MM.1S (cell line): ENCODE results near the gene BEND7.

Experiments used
- DNase-seq: peaks from one replicate; pipeline ENCODE4 v3.0.0-alpha.2; 2015
- H2AFZ ChIP-seq: fragments of 300-600 bp; sonication (generic); 2 replicates; pipeline ENCODE4 v1.6.0; 2016; ENCODE audit warnings: antibody characterized with exemption, low read length
- H3F3A ChIP-seq: fragments of 300-600 bp; sonication (generic); 2 replicates; pipeline ENCODE4 v1.6.1; 2016; ENCODE audit warnings: mild to moderate bottlenecking, antibody characterized with exemption, low read length, moderate library complexity, mixed read lengths; ENCODE audit not compliant: insufficient read depth
- H3K27ac ChIP-seq: fragments of 300-600 bp; sonication (generic); 2 replicates; pipeline ENCODE4 v1.5.1; 2016; ENCODE audit warnings: mild to moderate bottlenecking, low read length
- H3K27me3 ChIP-seq: fragments of 300-600 bp; sonication (generic); replicated peaks from 2 replicates; pipeline ENCODE4 v1.6.0; 2016; ENCODE audit warnings: low read length; ENCODE audit not compliant: insufficient read depth
- H3K36me3 ChIP-seq: fragments of 300-600 bp; sonication (generic); replicated peaks from 2 replicates; pipeline ENCODE4 v1.6.1; 2016; ENCODE audit warnings: mild to moderate bottlenecking, low read length, mixed read lengths; ENCODE audit not compliant: insufficient read depth
- H3K4me1 ChIP-seq: fragments of 300-600 bp; sonication (generic); 2 replicates; pipeline ENCODE4 v1.6.1; 2016; ENCODE audit warnings: low read length, mixed read lengths
- H3K4me2 ChIP-seq: fragments of 300-600 bp; sonication (generic); 2 replicates; pipeline ENCODE4 v1.6.0; 2016; ENCODE audit warnings: low read depth, low read length
- H3K4me3 ChIP-seq: fragments of 300-600 bp; sonication (generic); 2 replicates; pipeline ENCODE4 v1.5.1; 2016; ENCODE audit warnings: low read length, mixed read lengths
- H3K79me2 ChIP-seq: fragments of 300-600 bp; sonication (generic); 2 replicates; pipeline ENCODE4 v1.6.1; 2016; ENCODE audit warnings: mixed run types, low read length, mixed read lengths
- H3K9ac ChIP-seq: fragments of 300-600 bp; sonication (generic); 2 replicates; pipeline ENCODE4 v1.6.1; 2016; ENCODE audit warnings: low read length, mixed read lengths
- H3K9me2 ChIP-seq: fragments of 300-600 bp; sonication (generic); replicated peaks from 2 replicates; pipeline ENCODE4 v1.6.1; 2016; ENCODE audit warnings: mild to moderate bottlenecking, low read length, mixed read lengths; ENCODE audit not compliant: insufficient read depth
- H3K9me3 ChIP-seq: fragments of 300-600 bp; sonication (generic); replicated peaks from 2 replicates; pipeline ENCODE4 v1.6.1; 2016; ENCODE audit warnings: mild to moderate bottlenecking, low read length, mixed read lengths; ENCODE audit not compliant: insufficient read depth
- H4K20me1 ChIP-seq: fragments of 300-600 bp; sonication (generic); 2 replicates; pipeline ENCODE4 v1.6.1; 2016; ENCODE audit warnings: mild to moderate bottlenecking, low read length, moderate library complexity, mixed read lengths; ENCODE audit not compliant: insufficient read depth
- EZH2 ChIP-seq: fragments of 300-600 bp; sonication (generic); optimal IDR thresholded peaks from 2 replicates; pipeline ENCODE3; 2017; ENCODE audit warnings: low read depth, mild to moderate bottlenecking, antibody characterized with exemption, low read length, mixed read lengths
- EZH2phosphoT487 ChIP-seq: fragments of 300-600 bp; sonication (generic); IDR thresholded peaks from 2 replicates; pipeline ENCODE4 v1.6.1; 2018; ENCODE audit warnings: antibody characterized with exemption, low read length
- TF ChIP-seq, protein P1 (sequence below): fragments of 300-600 bp; sonication (generic); IDR thresholded peaks from 2 replicates; pipeline ENCODE4 v1.5.1; 2016; ENCODE audit warnings: antibody characterized with exemption, low read length, mixed read lengths

Gene BEND7

DNA sequence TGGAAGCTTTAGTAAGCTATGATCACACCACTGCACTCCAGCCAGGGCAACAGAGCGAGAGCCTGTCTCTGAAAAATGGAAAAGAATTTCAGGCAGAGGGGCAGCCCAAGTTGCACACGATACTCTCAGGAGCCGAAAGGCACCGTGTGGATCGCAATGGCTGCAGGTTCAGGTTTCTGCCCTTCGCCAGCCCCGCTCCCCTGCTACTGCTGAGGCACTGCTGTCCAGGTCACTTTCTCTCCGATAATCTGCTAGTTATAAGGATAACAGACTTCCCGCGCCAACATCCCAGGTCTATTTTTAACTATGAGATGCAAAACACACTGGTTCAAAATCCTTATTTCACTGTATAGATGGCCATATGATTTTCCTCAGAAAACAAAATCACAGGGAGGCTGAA, 11.1 kb downstream of the BEND7 start:
- Histone ChIP-seq H2AFZ (no peak overlapping the region), H3K27ac (no peak overlapping the region), H3K9me3 (no peaks in the 10 kb centered on the region), H4K20me1 (no peaks in the 10 kb centered on the region), H3K9me2 (no peaks in the 10 kb centered on the region), H3K4me1 (no peaks in the 10 kb centered on the region), H3F3A (no peaks in the 10 kb centered on the region), H3K4me2 (no peak overlapping the region), H3K36me3 (no peaks in the 10 kb centered on the region), H3K9ac (no peak overlapping the region), H3K79me2 (no peaks in the 10 kb centered on the region), H3K27me3 (no peaks in the 10 kb centered on the region), H3K4me3 (no peak overlapping the region)
- TF ChIP-seq EZH2phosphoT487: no peak
- no peak for DNase-seq

DNA sequence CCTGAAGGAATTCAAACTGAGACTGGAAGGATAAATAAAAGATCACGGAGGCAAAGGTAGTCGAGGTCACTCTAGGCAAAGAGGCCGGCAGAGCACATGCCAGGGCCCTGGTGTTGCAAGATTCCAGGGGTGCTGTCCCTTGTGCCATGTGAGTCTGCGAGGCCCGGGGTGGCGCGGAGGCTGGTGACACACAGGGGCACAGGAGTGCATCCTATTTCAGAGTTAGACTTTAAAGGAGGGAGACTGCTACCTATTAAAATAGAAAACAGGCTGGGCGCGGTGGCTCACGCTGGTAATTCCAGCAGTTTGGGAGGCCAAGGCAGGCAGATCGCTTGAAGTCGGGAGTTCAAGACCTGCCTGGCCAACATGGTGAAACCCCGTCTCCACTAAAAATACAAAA, 12.6 kb downstream of the BEND7 start:
- Histone ChIP-seq H3K4me1 (no peaks in the 10 kb centered on the region), H3K79me2 (no peaks in the 10 kb centered on the region), H3K27me3 (no peaks in the 10 kb centered on the region), H3K4me2 (no peak overlapping the region), H3K4me3 (no peak overlapping the region), H3F3A (no peaks in the 10 kb centered on the region), H4K20me1 (no peaks in the 10 kb centered on the region), H3K9me3 (no peaks in the 10 kb centered on the region), H2AFZ (no peak overlapping the region), H3K27ac (no peak overlapping the region), H3K9me2 (no peaks in the 10 kb centered on the region), H3K36me3 (no peaks in the 10 kb centered on the region), H3K9ac (no peak overlapping the region)
- TF ChIP-seq EZH2: no peak
- no peak for TF ChIP-seq EZH2phosphoT487
- TF ChIP-seq, protein P1, sequence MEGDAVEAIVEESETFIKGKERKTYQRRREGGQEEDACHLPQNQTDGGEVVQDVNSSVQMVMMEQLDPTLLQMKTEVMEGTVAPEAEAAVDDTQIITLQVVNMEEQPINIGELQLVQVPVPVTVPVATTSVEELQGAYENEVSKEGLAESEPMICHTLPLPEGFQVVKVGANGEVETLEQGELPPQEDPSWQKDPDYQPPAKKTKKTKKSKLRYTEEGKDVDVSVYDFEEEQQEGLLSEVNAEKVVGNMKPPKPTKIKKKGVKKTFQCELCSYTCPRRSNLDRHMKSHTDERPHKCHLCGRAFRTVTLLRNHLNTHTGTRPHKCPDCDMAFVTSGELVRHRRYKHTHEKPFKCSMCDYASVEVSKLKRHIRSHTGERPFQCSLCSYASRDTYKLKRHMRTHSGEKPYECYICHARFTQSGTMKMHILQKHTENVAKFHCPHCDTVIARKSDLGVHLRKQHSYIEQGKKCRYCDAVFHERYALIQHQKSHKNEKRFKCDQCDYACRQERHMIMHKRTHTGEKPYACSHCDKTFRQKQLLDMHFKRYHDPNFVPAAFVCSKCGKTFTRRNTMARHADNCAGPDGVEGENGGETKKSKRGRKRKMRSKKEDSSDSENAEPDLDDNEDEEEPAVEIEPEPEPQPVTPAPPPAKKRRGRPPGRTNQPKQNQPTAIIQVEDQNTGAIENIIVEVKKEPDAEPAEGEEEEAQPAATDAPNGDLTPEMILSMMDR: no peak
- DNase-seq: no peak

DNA sequence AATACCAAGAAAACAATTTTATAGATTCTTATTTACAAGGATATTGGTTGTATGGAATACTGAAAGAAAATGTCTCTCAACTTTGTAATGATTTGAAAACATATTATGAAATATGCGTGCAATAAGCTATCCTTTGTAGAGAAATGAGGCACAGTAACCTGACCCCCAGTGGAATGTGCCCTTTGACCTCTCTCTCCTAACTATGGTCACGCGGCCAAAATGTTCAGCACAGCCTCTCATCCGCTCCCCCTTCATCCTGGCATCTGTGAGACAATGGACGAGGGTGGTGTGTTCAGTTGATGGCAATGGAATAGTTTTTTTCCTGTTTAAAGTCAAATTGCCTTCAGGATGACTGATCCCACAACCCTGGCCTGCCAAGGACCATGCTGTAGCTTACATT, 13.3 kb downstream of the BEND7 start:
- no peak for DNase-seq
- Histone ChIP-seq H3K9me3 (no peaks in the 10 kb centered on the region), H3K36me3 (no peaks in the 10 kb centered on the region), H3K9ac (no peak overlapping the region), H3K4me3 (no peak overlapping the region), H3K27ac (no peak overlapping the region), H3F3A (no peaks in the 10 kb centered on the region), H2AFZ (no peak overlapping the region), H3K27me3 (no peaks in the 10 kb centered on the region), H3K4me1 (no peaks in the 10 kb centered on the region), H3K4me2 (no peak overlapping the region), H4K20me1 (no peaks in the 10 kb centered on the region), H3K79me2 (no peaks in the 10 kb centered on the region), H3K9me2 (no peaks in the 10 kb centered on the region)
- no peak for TF ChIP-seq EZH2phosphoT487
- TF ChIP-seq, protein P1: no peak
- no peak for TF ChIP-seq EZH2

DNA sequence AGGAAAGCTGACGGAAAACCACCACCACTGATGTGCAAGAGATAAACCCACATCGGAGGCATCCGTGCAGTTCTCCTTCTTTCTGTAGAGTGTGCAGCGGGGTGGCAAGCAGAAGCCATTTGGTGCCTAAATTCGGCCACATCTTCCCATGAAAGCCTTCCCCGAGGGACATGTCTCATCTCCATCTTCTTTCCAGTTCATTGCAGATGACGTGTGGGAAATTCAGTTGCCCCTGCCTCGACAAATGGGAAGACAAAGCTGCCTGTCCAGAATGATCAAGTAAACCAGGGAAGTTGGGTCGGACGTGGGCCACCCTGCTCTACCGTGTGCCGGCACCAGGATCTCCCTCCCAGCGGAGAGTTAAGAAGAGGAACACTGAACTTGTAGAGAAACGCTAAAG, 14.5 kb downstream of the BEND7 start:
- Histone ChIP-seq H3K27me3 (no peaks in the 10 kb centered on the region), H3K79me2 (no peaks in the 10 kb centered on the region), H3K4me1 (no peaks in the 10 kb centered on the region), H4K20me1 (no peaks in the 10 kb centered on the region), H3K9ac (no peak overlapping the region), H3K4me2 (no peak overlapping the region), H3K9me3 (no peaks in the 10 kb centered on the region), H3K27ac (no peak overlapping the region), H2AFZ (no peak overlapping the region), H3K36me3 (no peaks in the 10 kb centered on the region), H3F3A (no peaks in the 10 kb centered on the region), H3K9me2 (no peaks in the 10 kb centered on the region), H3K4me3 (no peak overlapping the region)
- no peak for TF ChIP-seq EZH2
- DNase-seq: no peak
